Measurements from ENCODE around the gene LRRC47.
"Not testable (repeated sequence)": the region's sequence is repeated elsewhere in the genome, so short reads cannot be mapped to it uniquely, and the experiment has no call there.

DNA sequence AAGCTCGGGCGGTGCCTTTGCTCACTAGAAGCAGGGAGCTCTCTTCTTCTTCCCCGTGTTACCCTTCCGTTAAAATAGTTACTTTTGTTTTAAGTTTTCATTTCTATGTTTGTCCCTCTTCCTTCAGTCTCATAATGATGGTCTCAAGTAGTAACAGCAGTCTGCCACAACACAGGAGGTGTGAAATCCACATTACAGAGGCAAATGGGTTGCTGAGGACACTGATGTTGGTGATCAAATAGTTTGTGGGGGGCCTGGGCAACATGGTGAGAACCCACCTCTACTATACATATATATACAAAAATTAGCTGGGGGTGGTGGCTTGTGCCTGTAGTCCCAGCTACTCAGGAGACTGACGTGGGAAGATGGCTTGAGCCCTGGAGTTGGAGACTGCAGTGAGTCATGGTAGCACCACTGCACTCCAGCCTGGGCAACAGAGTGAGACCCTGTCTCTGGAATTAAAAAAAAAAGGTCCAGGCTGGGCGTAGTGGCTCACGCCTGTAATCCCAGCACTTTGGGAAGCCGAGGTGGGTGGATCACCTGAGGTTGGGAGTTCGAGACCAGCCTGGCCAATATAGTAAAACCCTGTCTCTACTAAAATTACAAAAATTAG is 14.0 kb upstream of the LRRC47 start:
- TF ChIP-seq, protein P1, sequence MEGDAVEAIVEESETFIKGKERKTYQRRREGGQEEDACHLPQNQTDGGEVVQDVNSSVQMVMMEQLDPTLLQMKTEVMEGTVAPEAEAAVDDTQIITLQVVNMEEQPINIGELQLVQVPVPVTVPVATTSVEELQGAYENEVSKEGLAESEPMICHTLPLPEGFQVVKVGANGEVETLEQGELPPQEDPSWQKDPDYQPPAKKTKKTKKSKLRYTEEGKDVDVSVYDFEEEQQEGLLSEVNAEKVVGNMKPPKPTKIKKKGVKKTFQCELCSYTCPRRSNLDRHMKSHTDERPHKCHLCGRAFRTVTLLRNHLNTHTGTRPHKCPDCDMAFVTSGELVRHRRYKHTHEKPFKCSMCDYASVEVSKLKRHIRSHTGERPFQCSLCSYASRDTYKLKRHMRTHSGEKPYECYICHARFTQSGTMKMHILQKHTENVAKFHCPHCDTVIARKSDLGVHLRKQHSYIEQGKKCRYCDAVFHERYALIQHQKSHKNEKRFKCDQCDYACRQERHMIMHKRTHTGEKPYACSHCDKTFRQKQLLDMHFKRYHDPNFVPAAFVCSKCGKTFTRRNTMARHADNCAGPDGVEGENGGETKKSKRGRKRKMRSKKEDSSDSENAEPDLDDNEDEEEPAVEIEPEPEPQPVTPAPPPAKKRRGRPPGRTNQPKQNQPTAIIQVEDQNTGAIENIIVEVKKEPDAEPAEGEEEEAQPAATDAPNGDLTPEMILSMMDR (IDR thresholded peaks at IDR 0.05 in 4 of 5, conservative IDR thresholded peaks at IDR 0.05 in 1 of 5) = not testable (repeated sequence)
- not testable (repeated sequence) for TF ChIP-seq POLR2A (IDR thresholded peaks at IDR 0.05)

All from gastrocnemius medialis (tissue), 4 donors.